IMR-90 (cell line): ENCODE results near the gene TOMM20. TPM values are rescaled to one million over a fixed set of nuclear protein-coding genes. Genes with fewer than 3 reads are reported as not detected.

Source experiments
- ATAC-seq: fragments of 200-7000 bp; cut with Tn5 transposase; 2 replicates; pipeline ENCODE4 v1.9.1; 2020; ENCODE audit warnings: low read depth, mild to moderate bottlenecking, moderate library complexity
- BruUV-seq: library from RNA; stranded (reverse); fragments of 400-500 nt; replicated peaks from 2 replicates; lab custom pipeline; 2021; lab: Mats Ljungman, UMichigan
- CTCF ChIA-PET: fragments of 300-600 bp; formaldehyde crosslinking; extraction: SDS; loops from one replicate; lab custom pipeline; 2021; ENCODE audit warnings: antibody characterized with exemption; lab: Yijun Ruan, JAX
- POLR2A ChIA-PET: fragments of 300-600 bp; sonication (Branson Sonifier 250); formaldehyde crosslinking; loops from one replicate; lab custom pipeline; 2022; ENCODE audit warnings: antibody characterized with exemption; ENCODE audit not compliant: unreplicated experiment; lab: Charles Lee
- DNase-seq: peaks from one replicate; pipeline ENCODE4 v3.0.0; 2013
- H2AFZ ChIP-seq: replicated peaks from 2 replicates; pipeline ENCODE3; 2013; ENCODE audit warnings: low read length, mild to moderate bottlenecking; ENCODE audit not compliant: poor library complexity
- H2AK5ac ChIP-seq: 2 replicates; pipeline ENCODE4 v1.6.1; 2013; ENCODE audit warnings: low read depth, low read length, inconsistent platforms
- H2AK9ac ChIP-seq: replicated peaks from 2 replicates; pipeline ENCODE3; 2013; ENCODE audit warnings: mild to moderate bottlenecking, low read depth, low read length, moderate library complexity; ENCODE audit not compliant: poor library complexity
- H2BK120ac ChIP-seq: 2 replicates; pipeline ENCODE4 v1.6.1; 2013; ENCODE audit warnings: low read depth, low read length, inconsistent platforms
- H2BK15ac ChIP-seq: 3 replicates; pipeline ENCODE4 v1.6.1; 2013; ENCODE audit warnings: low read depth, low read length, inconsistent platforms
- H2BK20ac ChIP-seq: 2 replicates; pipeline ENCODE4 v1.6.1; 2013; ENCODE audit warnings: low read depth, mild to moderate bottlenecking, inconsistent platforms, low read length, moderate library complexity
- H2BK5ac ChIP-seq: 2 replicates; pipeline ENCODE4 v1.6.1; 2013; ENCODE audit warnings: mild to moderate bottlenecking, low read depth, low read length, inconsistent platforms; ENCODE audit not compliant: poor library complexity, severe bottlenecking
- H3K14ac ChIP-seq: replicated peaks from 2 replicates; pipeline ENCODE4 v1.6.1; 2013; ENCODE audit warnings: low read depth, low read length, inconsistent platforms
- H3K18ac ChIP-seq: 2 replicates; pipeline ENCODE4 v1.6.1; 2013; ENCODE audit warnings: low read depth, low read length, control low read depth
- H3K23ac ChIP-seq: 2 replicates; pipeline ENCODE4 v1.6.1; 2013; ENCODE audit warnings: low read depth, low read length, inconsistent platforms
- H3K27ac ChIP-seq: 2 replicates; pipeline ENCODE4 v1.5.1; 2013; ENCODE audit warnings: mild to moderate bottlenecking, control low read depth, low read length; ENCODE audit not compliant: insufficient read depth
- H3K27me3 ChIP-seq: 2 replicates; pipeline ENCODE4 v1.6.1; 2013; ENCODE audit warnings: low read length; ENCODE audit not compliant: control insufficient read depth, insufficient read depth
- H3K36me3 ChIP-seq: 2 replicates; pipeline ENCODE4 v1.6.1; 2013; ENCODE audit warnings: low read length, mixed read lengths; ENCODE audit not compliant: control insufficient read depth, insufficient read depth
- H3K4ac ChIP-seq: 2 replicates; pipeline ENCODE4 v1.6.1; 2013; ENCODE audit warnings: low read depth, low read length, inconsistent platforms
- H3K4me1 ChIP-seq: 2 replicates; pipeline ENCODE4 v1.6.1; 2013; ENCODE audit warnings: low read length, mixed read lengths; ENCODE audit not compliant: control insufficient read depth, insufficient read depth
- H3K4me2 ChIP-seq: 2 replicates; pipeline ENCODE4 v1.6.1; 2013; ENCODE audit warnings: low read depth, mild to moderate bottlenecking, control low read depth, low read length, moderate library complexity
- H3K4me3 ChIP-seq: 2 replicates; pipeline ENCODE4 v1.5.1; 2013; ENCODE audit warnings: low read depth, mild to moderate bottlenecking, control low read depth, low read length, moderate library complexity; ENCODE audit not compliant: insufficient read depth
- H3K56ac ChIP-seq: 2 replicates; pipeline ENCODE4 v1.6.1; 2013; ENCODE audit warnings: low read length, inconsistent platforms; ENCODE audit not compliant: insufficient read depth; ENCODE audit errors: extremely low read depth
- H3K79me1 ChIP-seq, 2 experiments: 2 replicates each; pipeline ENCODE4 v1.6.1; 2013; ENCODE audit warnings: low read length in 2 of 2, inconsistent platforms in 1 of 2, low read depth in 1 of 2
- H3K9ac ChIP-seq: 2 replicates; pipeline ENCODE4 v1.6.1; 2013; ENCODE audit warnings: low read depth, low read length, control low read depth
- H3K9me1 ChIP-seq: 2 replicates; pipeline ENCODE4 v1.6.1; 2013; ENCODE audit warnings: low read length, inconsistent platforms; ENCODE audit not compliant: insufficient read depth
- H3K9me3 ChIP-seq: 2 replicates; pipeline ENCODE4 v1.6.1; 2013; ENCODE audit warnings: low read length; ENCODE audit not compliant: control insufficient read depth, insufficient read depth
- H4K20me1 ChIP-seq: 2 replicates; pipeline ENCODE4 v1.6.1; 2013; ENCODE audit warnings: low read length, inconsistent platforms; ENCODE audit not compliant: insufficient read depth
- H4K5ac ChIP-seq: 2 replicates; pipeline ENCODE4 v1.6.1; 2013; ENCODE audit warnings: mild to moderate bottlenecking, low read depth, low read length, control low read depth
- H4K8ac ChIP-seq, 2 experiments: 2 replicates each; pipeline ENCODE4 v1.6.1; 2013; ENCODE audit warnings: low read depth in 2 of 2, low read length in 2 of 2, control low read depth in 1 of 2, inconsistent platforms in 1 of 2
- H4K91ac ChIP-seq: 2 replicates; pipeline ENCODE4 v1.6.1; 2013; ENCODE audit warnings: low read depth, low read length, inconsistent platforms; ENCODE audit not compliant: insufficient read depth
- BHLHE40 ChIP-seq: fragments of 150-350 bp; IDR thresholded peaks from 2 replicates; pipeline ENCODE4 v1.6.1; 2016; ENCODE audit warnings: mild to moderate bottlenecking, low read depth, low read length
- CHD1 ChIP-seq: IDR thresholded peaks from 2 replicates; pipeline ENCODE4 v1.6.1; 2012; ENCODE audit warnings: low read depth, low read length, improper control_type of control experiment
- CTCF ChIP-seq: conservative IDR thresholded peaks from 2 replicates; pipeline ENCODE4 v1.5.1; 2012; ENCODE audit warnings: mild to moderate bottlenecking, low read depth, low read length, improper control_type of control experiment
- ELK1 ChIP-seq: fragments of 150-350 bp; IDR thresholded peaks from 2 replicates; pipeline ENCODE4 v1.6.1; 2016; ENCODE audit warnings: low read depth, mild to moderate bottlenecking, low read length, moderate library complexity, borderline replicate concordance
- MAFK ChIP-seq: IDR thresholded peaks from 2 replicates; pipeline ENCODE4 v1.6.1; 2012; ENCODE audit warnings: low read depth, low read length, improper control_type of control experiment
- MXI1 ChIP-seq: IDR thresholded peaks from 2 replicates; pipeline ENCODE4 v1.6.1; 2012; ENCODE audit warnings: low read depth, mild to moderate bottlenecking, low read length, moderate library complexity, borderline replicate concordance
- POLR2A ChIP-seq: IDR thresholded peaks from 2 replicates; pipeline ENCODE4 v1.6.1; 2012; ENCODE audit warnings: mild to moderate bottlenecking, low read depth, low read length
- WGBS, 2 experiments: methylation state at CpG; one replicate each; pipeline versions ENCODE4 v1.1.5 to v1.1.7; 2013; ENCODE audit warnings: missing lambda C conversion rate in 2 of 2; ENCODE audit not compliant: insufficient read length in 1 of 2; ENCODE audit errors: extremely low coverage in 2 of 2; 5-methylcytosine and 5-hydroxymethylcytosine counted together
- dilution Hi-C: fragments of 300-500 bp; cut with HindIII; formaldehyde crosslinking; loops from one replicate; pipeline ENCODE4 v1.14.3; 2018; ENCODE audit warnings: low sequenced_read_pairs; ENCODE audit not compliant: unreplicated experiment
- in situ Hi-C: fragments of 300-500 bp; cut with MboI; formaldehyde crosslinking; loops from 3 replicates; pipeline ENCODE4 v1.14.3; 2019; ENCODE audit warnings: low sequenced_read_pairs, inconsistent platforms, mixed read lengths
- intact Hi-C: fragments of 100-400 bp; cut with micrococcal nuclease; formaldehyde crosslinking; loops from 2 replicates; pipeline ENCODE4 v1.10.0; 2022
- polyA plus RNA-seq, 3 experiments: library from polyadenylated mRNA; depleted of rRNA; stranded (reverse); fragments of >200 nt; gene quantifications; 2 replicates each; pipeline ENCODE4 v1.2.3, GENCODE V29; 2012; ENCODE audit warnings: low replicate concordance in 1 of 3
- total RNA-seq: library from RNA; depleted of rRNA; stranded (reverse); fragments of >200 nt; gene quantifications from 2 replicates; pipeline ENCODE4 v1.2.3, GENCODE V29; 2012

TOMM20 gene
- total and polyA plus RNA-seq, 2 of the 4 experiments (the other 2 are of a cell fraction): 75.3 to 84.4 TPM

GRCh38 chr1:235127203-235127602, 1.4 kb downstream of the TOMM20 start:
- peak overlapping the region; percentile 88; the same call in 1 of the 2 replicates for H3K9ac ChIP-seq
- no peak overlapping the region for H2AFZ ChIP-seq
- H3K56ac ChIP-seq: peak overlapping the region; percentile 78; the same call in 1 of the 2 replicates
- no peak overlapping the region for H4K5ac ChIP-seq
- 0 out of 2 replicates have a peak, but pooled peaks cover 1% of the 10 kb centered on the region for H3K4me1 ChIP-seq
- H3K4me2 ChIP-seq: peak overlapping the region; percentile 99
- H3K23ac ChIP-seq: peak overlapping the region; percentile 87
- WGBS, 2 experiments: no CpG with 5 or more reads among the region's 4 CpGs
- no peak overlapping the region for H3K4ac ChIP-seq
- H2BK120ac ChIP-seq: no peak overlapping the region
- H3K27ac ChIP-seq: no peak overlapping the region
- H4K91ac ChIP-seq: no peak overlapping the region
- intact Hi-C loops (no loop called here), dilution Hi-C loops (no loop called here), in situ Hi-C loops (no loop called here)
- ChIA-PET CTCF (no interaction called here), POLR2A (no interaction called here)
- DNase-seq (no peak), ATAC-seq (no peak)
- H4K8ac ChIP-seq: no peak overlapping the region
- no peak overlapping the region for H2AK9ac ChIP-seq
- no peak overlapping the region for H2BK20ac ChIP-seq
- 0 out of 2 replicates have a peak overlapping the region, but pooled peaks have one; percentile 4 for H2AK5ac ChIP-seq
- 0 out of 2 replicates have a peak overlapping the region, but pooled peaks have one; percentile 86 for H3K14ac ChIP-seq
- H3K4me3 ChIP-seq: peak overlapping the region; percentile 73
- H3K18ac ChIP-seq: no peak overlapping the region
- no TSS peak for BruUV-seq
- peak overlapping the region; percentile 8 for H2BK5ac ChIP-seq
- no peak overlapping the region for H2BK15ac ChIP-seq
- H3K9me1 ChIP-seq: no peaks in the 10 kb centered on the region; the same call in 1 of the 2 replicates
- no peaks in the 10 kb centered on the region for H3K27me3 ChIP-seq
- H3K9me3 ChIP-seq: no peaks in the 10 kb centered on the region
- H4K20me1 ChIP-seq: peaks cover 58% of the 10 kb centered on the region
- H3K36me3 ChIP-seq: peaks cover 9% of the 10 kb centered on the region
- TF ChIP-seq MXI1: no peak
- TF ChIP-seq POLR2A: no peak
- TF ChIP-seq MAFK: no peak
- TF ChIP-seq BHLHE40: no peak
- no peak for TF ChIP-seq CHD1
- no peak for TF ChIP-seq ELK1
- no peak for TF ChIP-seq CTCF
- peaks cover 0 to 23% of the 10 kb centered on the region in 2 experiments; a peak in 2 of 4 replicates for H3K79me1 ChIP-seq
